A549 (cell line): ENCODE data around the gene HS6ST1.
"Not testable (repeated sequence)": the region's sequence is repeated elsewhere in the genome, so short reads cannot be mapped to it uniquely, and the experiment has no call there.

Experiments used
- CBX2 ChIP-seq: fragments of 200-600 bp; sonication (generic); IDR thresholded peaks from 2 replicates; pipeline ENCODE4 v1.6.1; 2016; ENCODE audit warnings: low read depth, mild to moderate bottlenecking, borderline replicate concordance
- CBX8 ChIP-seq: fragments of 200-600 bp; sonication (generic); IDR thresholded peaks from 2 replicates; pipeline ENCODE4 v1.6.1; 2016
- EHMT2 ChIP-seq: fragments of 200-600 bp; sonication (generic); IDR thresholded peaks from 2 replicates; pipeline ENCODE4 v1.6.1; 2016; ENCODE audit warnings: antibody characterized with exemption, low read depth, mild to moderate bottlenecking, moderate library complexity
- HOXA7 ChIP-seq: fragments of 250-450 bp; sonication (Bioruptor Pico); IDR thresholded peaks from 2 replicates; pipeline ENCODE4 v1.5.0; 2020; ENCODE audit warnings: mild to moderate bottlenecking, moderate library complexity
- JUN ChIP-seq, 2 experiments: fragments of >200 bp; sonication (Bioruptor Twin); formaldehyde crosslinking; IDR thresholded peaks; 2 replicates in 1 of 2; 3 replicates in 1 of 2; pipeline ENCODE4 v1.6.1; 2016 to 2017
- NFE2L2 ChIP-seq: fragments of 150-350 bp; conservative IDR thresholded peaks from 2 replicates; pipeline ENCODE4 v1.6.1; 2014; ENCODE audit warnings: low read length
- POLR2A ChIP-seq: IDR thresholded peaks from 2 replicates; pipeline ENCODE4 v1.6.1; 2012; ENCODE audit warnings: mild to moderate bottlenecking, low read length
- RAD21 ChIP-seq, 2 experiments: fragments of >200 bp in 1 of 2; sonication (Bioruptor Twin) in 1 of 2; formaldehyde crosslinking in 1 of 2; IDR thresholded peaks in 1 of 2; conservative IDR thresholded peaks in 1 of 2; 2 replicates in 1 of 2; 3 replicates in 1 of 2; pipeline ENCODE4 v1.6.1; 2012 to 2018; ENCODE audit warnings: inconsistent platforms in 1 of 2
- RCOR1 ChIP-seq: fragments of 150-350 bp; IDR thresholded peaks from 2 replicates; pipeline ENCODE4 v1.6.1; 2014; ENCODE audit warnings: antibody characterized with exemption, low read length, low read depth
- TF ChIP-seq, protein P1 (sequence below): fragments of >200 bp; sonication (Bioruptor Twin); formaldehyde crosslinking; IDR thresholded peaks from 3 replicates; pipeline ENCODE4 v1.5.1; 2016

DNA sequence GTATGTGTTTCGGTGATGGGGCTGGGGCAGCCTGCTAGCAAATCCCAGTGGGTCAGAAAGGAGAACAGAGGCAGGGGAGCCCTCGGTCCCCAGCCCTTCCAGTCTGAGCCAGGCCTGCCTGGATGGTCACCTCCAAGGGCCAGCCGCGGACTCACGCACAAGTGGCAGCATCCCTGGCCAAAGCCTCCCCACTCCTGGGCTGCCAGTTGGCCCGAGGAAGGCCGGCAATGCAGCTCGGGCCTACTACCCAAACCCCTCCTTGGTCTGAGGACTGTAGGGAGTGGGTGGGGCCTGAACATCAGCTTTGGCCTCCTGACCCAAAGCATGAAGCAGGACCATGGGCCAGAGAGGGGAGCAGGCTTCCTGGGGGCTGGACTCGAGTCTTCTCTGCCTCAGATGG lies 51.5 kb downstream of the HS6ST1 start:
- TF ChIP-seq, protein P1, sequence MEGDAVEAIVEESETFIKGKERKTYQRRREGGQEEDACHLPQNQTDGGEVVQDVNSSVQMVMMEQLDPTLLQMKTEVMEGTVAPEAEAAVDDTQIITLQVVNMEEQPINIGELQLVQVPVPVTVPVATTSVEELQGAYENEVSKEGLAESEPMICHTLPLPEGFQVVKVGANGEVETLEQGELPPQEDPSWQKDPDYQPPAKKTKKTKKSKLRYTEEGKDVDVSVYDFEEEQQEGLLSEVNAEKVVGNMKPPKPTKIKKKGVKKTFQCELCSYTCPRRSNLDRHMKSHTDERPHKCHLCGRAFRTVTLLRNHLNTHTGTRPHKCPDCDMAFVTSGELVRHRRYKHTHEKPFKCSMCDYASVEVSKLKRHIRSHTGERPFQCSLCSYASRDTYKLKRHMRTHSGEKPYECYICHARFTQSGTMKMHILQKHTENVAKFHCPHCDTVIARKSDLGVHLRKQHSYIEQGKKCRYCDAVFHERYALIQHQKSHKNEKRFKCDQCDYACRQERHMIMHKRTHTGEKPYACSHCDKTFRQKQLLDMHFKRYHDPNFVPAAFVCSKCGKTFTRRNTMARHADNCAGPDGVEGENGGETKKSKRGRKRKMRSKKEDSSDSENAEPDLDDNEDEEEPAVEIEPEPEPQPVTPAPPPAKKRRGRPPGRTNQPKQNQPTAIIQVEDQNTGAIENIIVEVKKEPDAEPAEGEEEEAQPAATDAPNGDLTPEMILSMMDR: not testable (repeated sequence)
- TF ChIP-seq NFE2L2; CBX8; HOXA7; RAD21 (conservative IDR thresholded peaks at IDR 0.05 in 1 of 2, IDR thresholded peaks at IDR 0.05 in 1 of 2); POLR2A; RCOR1; CBX2; EHMT2; JUN (IDR thresholded peaks at IDR 0.05): not testable (repeated sequence)
